ENCODE results near the gene LOXL4. TPM values are rescaled to one million over a fixed set of nuclear protein-coding genes. Genes with fewer than 3 reads are reported as not detected.

Gene LOXL4
- total RNA-seq (15.1 TPM), polyA plus RNA-seq (ENCODE audit: insufficient read depth, low read depth, low replicate concordance) (3.4 TPM)
- long read RNA-seq, donor 1: 0 reads
- long read RNA-seq, donor 2: 0 reads
- long read RNA-seq, donor 3: 0 reads
- long read RNA-seq, donor 4: 0 reads
- long read RNA-seq, donor 5: 0 reads
- long read RNA-seq, donor 6: 0 reads
- long read RNA-seq, donor 7, transcript LOXL4-201 (15 exons, 3,653 nt): major isoform, 16 of 41 reads
- long read RNA-seq, donor 7, partial matches to known transcripts: 13 of 41 reads
- long read RNA-seq, donor 7, other reads (novel, unspliced or antisense): 12 of 41 reads
- long read RNA-seq, donor 8: 0 reads
- long read RNA-seq, donor 9: 0 reads
- long read RNA-seq, donor 10: 0 reads

DNA sequence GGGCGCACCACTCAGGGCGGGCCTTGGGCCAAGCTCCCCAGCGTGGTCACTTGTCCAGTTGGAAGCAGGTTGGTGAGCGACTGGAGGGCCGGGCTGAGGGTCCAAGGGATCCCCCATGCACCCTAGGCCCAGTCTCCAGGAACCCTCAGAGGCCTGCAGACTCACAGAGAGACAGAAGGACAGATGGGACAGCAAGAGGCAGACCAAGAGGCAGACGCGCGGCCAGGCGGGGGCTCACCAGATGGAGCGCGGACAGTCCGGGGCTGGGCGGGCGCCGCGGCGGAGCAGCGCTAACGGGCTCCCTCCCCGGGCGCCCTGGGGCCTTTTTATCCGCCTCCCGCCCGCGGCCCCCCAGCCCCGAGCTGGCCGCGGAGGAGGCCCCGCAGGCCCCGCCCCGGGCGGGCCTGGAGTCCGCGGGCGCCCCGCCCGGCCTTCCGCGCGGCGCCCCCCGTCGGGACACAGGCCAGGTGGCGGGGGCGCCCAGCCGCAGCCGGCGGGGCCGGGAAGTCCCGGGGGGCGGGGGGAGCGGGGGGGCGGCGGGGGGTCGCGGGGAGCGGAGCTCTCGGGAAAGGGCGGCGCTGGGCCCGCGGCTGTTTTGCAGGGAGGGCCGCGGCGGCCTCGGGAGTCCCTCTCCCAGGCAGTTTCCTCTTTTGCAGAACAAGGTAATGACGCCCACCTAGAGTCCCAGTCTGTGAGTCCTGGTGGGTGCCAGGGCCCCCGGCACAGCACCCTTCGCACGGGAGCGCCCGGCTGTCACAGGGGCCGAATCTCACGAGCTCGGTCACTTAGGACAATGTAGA, at the start of gene LOXL4:
Gene LOXL4, minus strand, starts transcription at position 301 of the 800 bp plus-strand sequence. CDS start 5,175 bp downstream, outside the sequence.
- FAIRE-seq (no peak), DNase-seq (peak in 4 of 5 donors; percentile 41 to 84 (median 70))
- no peaks in the 10 kb centered on the region for H3K27me3 ChIP-seq (ENCODE audit: control insufficient read depth, insufficient read depth, low read length)
- H3K4me1 ChIP-seq (ENCODE audit: control insufficient read depth in 2 of 3, insufficient read depth in 2 of 3, low read depth in 1 of 3, low read length in 3 of 3): peaks cover 0 to 20% (median 5%) of the 10 kb centered on the region in 3 donors
- H3K36me3 ChIP-seq (ENCODE audit: control insufficient read depth in 2 of 3, insufficient read depth in 3 of 3, low read length in 3 of 3): no peaks in the 10 kb centered on the region
- intact Hi-C loops (cut with DNase I): no loop called here
- peak within 1 kb of the TSS; percentile 43 to 77 for H3K27ac ChIP-seq (ENCODE audit: low read depth in 2 of 2, low read length in 2 of 2)
- no peaks in the 10 kb centered on the region for H3K9me3 ChIP-seq (ENCODE audit: control insufficient read depth in 2 of 3, insufficient read depth in 1 of 3, low read length in 3 of 3)
- TF ChIP-seq, protein P1, sequence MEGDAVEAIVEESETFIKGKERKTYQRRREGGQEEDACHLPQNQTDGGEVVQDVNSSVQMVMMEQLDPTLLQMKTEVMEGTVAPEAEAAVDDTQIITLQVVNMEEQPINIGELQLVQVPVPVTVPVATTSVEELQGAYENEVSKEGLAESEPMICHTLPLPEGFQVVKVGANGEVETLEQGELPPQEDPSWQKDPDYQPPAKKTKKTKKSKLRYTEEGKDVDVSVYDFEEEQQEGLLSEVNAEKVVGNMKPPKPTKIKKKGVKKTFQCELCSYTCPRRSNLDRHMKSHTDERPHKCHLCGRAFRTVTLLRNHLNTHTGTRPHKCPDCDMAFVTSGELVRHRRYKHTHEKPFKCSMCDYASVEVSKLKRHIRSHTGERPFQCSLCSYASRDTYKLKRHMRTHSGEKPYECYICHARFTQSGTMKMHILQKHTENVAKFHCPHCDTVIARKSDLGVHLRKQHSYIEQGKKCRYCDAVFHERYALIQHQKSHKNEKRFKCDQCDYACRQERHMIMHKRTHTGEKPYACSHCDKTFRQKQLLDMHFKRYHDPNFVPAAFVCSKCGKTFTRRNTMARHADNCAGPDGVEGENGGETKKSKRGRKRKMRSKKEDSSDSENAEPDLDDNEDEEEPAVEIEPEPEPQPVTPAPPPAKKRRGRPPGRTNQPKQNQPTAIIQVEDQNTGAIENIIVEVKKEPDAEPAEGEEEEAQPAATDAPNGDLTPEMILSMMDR (IDR thresholded peaks at IDR 0.05; ENCODE audit: borderline replicate concordance, extremely low read depth, insufficient read depth): no peak
- peak within 1 kb of the TSS in 2 of 3 donors; percentile 37 to 38 for H3K4me3 ChIP-seq (ENCODE audit: low read length in 3 of 3)
- peak within 1 kb of the TSS in 1 of 3 donors; percentile 58 for H3K9ac ChIP-seq (ENCODE audit: low read length in 3 of 3)

DNA sequence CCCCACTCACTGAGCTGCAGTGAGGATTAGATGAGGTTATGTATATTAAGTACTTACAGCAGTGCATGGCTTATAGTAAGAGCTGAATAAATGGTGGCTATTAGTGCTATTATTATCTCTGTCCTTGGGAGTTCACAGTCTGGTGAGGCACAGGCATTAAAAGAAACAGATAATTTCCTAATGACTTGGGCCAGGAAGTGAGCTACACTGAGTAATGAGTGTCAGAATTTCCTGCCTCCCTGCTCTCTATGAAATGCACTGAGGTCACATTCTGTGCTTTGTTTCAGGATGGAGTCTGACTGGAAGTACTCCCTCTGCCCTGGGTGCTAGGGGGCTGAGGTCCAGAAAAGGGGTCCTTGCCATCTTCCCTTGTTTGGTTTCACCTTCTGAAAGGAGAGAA, 48.7 kb upstream of the LOXL4 start:
- H3K27ac ChIP-seq (ENCODE audit: low read depth in 2 of 2, low read length in 2 of 2): no peak overlapping the region
- intact Hi-C loops (cut with DNase I): no loop called here
- H3K4me3 ChIP-seq (ENCODE audit: low read length in 3 of 3): no peak overlapping the region
- FAIRE-seq (no peak), DNase-seq (peak in 1 of 5 donors; percentile 42)
- no peak overlapping the region for H3K9ac ChIP-seq (ENCODE audit: low read length in 3 of 3)
- no peaks in the 10 kb centered on the region for H3K36me3 ChIP-seq (ENCODE audit: control insufficient read depth in 2 of 3, insufficient read depth in 3 of 3, low read length in 3 of 3)
- TF ChIP-seq, protein P1 (IDR thresholded peaks at IDR 0.05; ENCODE audit: borderline replicate concordance, extremely low read depth, insufficient read depth): no peak
- no peaks in the 10 kb centered on the region for H3K27me3 ChIP-seq (ENCODE audit: control insufficient read depth, insufficient read depth, low read length)
- no peaks in the 10 kb centered on the region for H3K9me3 ChIP-seq (ENCODE audit: control insufficient read depth in 2 of 3, insufficient read depth in 1 of 3, low read length in 3 of 3)
- no peaks in the 10 kb centered on the region for H3K4me1 ChIP-seq (ENCODE audit: control insufficient read depth in 2 of 3, insufficient read depth in 2 of 3, low read depth in 1 of 3, low read length in 3 of 3)

DNA sequence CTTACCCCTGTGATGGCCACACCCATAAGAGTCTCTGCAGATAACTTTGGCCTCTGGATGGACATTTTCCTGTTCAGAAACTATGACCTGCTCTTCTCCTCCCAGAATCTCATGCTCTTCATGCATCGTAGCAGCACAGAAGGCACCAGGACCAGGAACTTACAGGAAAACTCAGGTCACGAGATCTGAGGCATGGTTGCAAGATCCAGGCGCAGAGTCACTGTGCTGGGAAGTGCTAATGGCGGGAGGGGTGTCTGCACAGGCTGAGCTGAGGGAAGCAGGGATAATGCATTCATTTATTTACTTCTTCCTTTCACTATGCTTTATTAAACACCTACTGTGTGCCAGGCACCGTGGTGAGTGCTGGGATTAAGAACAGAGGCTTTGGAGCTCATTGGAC, 48.2 kb upstream of the LOXL4 start:
- H3K27me3 ChIP-seq (ENCODE audit: control insufficient read depth, insufficient read depth, low read length): no peaks in the 10 kb centered on the region
- H3K9me3 ChIP-seq (ENCODE audit: control insufficient read depth in 2 of 3, insufficient read depth in 1 of 3, low read length in 3 of 3): no peaks in the 10 kb centered on the region
- no peak for FAIRE-seq
- H3K9ac ChIP-seq (ENCODE audit: low read length in 3 of 3): no peak overlapping the region
- no peaks in the 10 kb centered on the region for H3K4me1 ChIP-seq (ENCODE audit: control insufficient read depth in 2 of 3, insufficient read depth in 2 of 3, low read depth in 1 of 3, low read length in 3 of 3)
- intact Hi-C loops (cut with DNase I): no loop called here
- TF ChIP-seq, protein P1 (IDR thresholded peaks at IDR 0.05; ENCODE audit: borderline replicate concordance, extremely low read depth, insufficient read depth): no peak
- no peak overlapping the region for H3K27ac ChIP-seq (ENCODE audit: low read depth in 2 of 2, low read length in 2 of 2)
- no peaks in the 10 kb centered on the region for H3K36me3 ChIP-seq (ENCODE audit: control insufficient read depth in 2 of 3, insufficient read depth in 3 of 3, low read length in 3 of 3)
- H3K4me3 ChIP-seq (ENCODE audit: low read length in 3 of 3): no peak overlapping the region
- no peak for DNase-seq

All from kidney (tissue), 22 donors.